ENCODE measurements around the gene KCTD3. TPM values are rescaled to one million over a fixed set of nuclear protein-coding genes. Genes with fewer than 3 reads are reported as not detected.

The KCTD3 gene
- total RNA-seq, 1 donor from 2014 or later: 70.5 TPM

GRCh38 chr1:215568299-215568692 is 1.2 kb downstream of the KCTD3 start:
- H3K27me3 Mint-ChIP-seq: no peaks in the 10 kb centered on the region
- DNase-seq (ENCODE audit: low spot score, unreplicated experiment): no peak
- no peaks in the 10 kb centered on the region for H3K9me3 Mint-ChIP-seq (ENCODE audit: low read depth)
- peak overlapping the region; percentile 95 for H3K4me3 Mint-ChIP-seq (ENCODE audit: low read depth)
- H3K27ac Mint-ChIP-seq: peak overlapping the region; percentile 99
- peaks cover 48% of the 10 kb centered on the region for H3K4me1 Mint-ChIP-seq (ENCODE audit: low read depth)
- peaks cover 1% of the 10 kb centered on the region for H3K36me3 Mint-ChIP-seq (ENCODE audit: insufficient read depth)
- no peak for TF ChIP-seq CTCF (IDR thresholded peaks at IDR 0.05; ENCODE audit: unreplicated experiment)

GRCh38 chr1:215569986-215570824 is 3.1 kb downstream of the KCTD3 start:
- H3K9me3 Mint-ChIP-seq (ENCODE audit: low read depth): no peaks in the 10 kb centered on the region
- TF ChIP-seq CTCF (IDR thresholded peaks at IDR 0.05; ENCODE audit: unreplicated experiment): no peak

GRCh38 chr1:215581896-215582295 is 14.8 kb downstream of the KCTD3 start:
- H3K4me1 Mint-ChIP-seq (ENCODE audit: low read depth): peaks cover 7% of the 10 kb centered on the region
- H3K27me3 Mint-ChIP-seq: no peaks in the 10 kb centered on the region
- no peak for TF ChIP-seq CTCF (IDR thresholded peaks at IDR 0.05; ENCODE audit: unreplicated experiment)
- no peak overlapping the region for H3K27ac Mint-ChIP-seq
- H3K9me3 Mint-ChIP-seq (ENCODE audit: low read depth): peaks cover 10% of the 10 kb centered on the region
- H3K4me3 Mint-ChIP-seq (ENCODE audit: low read depth): no peak overlapping the region
- no peak for DNase-seq (ENCODE audit: low spot score, unreplicated experiment)
- H3K36me3 Mint-ChIP-seq (ENCODE audit: insufficient read depth): peaks cover 68% of the 10 kb centered on the region

More at GRCh38 chr1:215569986-215570824, 3.1 kb downstream of the KCTD3 start:
- H3K36me3 Mint-ChIP-seq (ENCODE audit: insufficient read depth): peaks cover 1% of the 10 kb centered on the region
- no peaks in the 10 kb centered on the region for H3K27me3 Mint-ChIP-seq
- peak overlapping the region; percentile 95 for H3K4me3 Mint-ChIP-seq (ENCODE audit: low read depth)
- H3K27ac Mint-ChIP-seq: peak overlapping the region; percentile 99
- H3K4me1 Mint-ChIP-seq (ENCODE audit: low read depth): peaks cover 48% of the 10 kb centered on the region
- no peak for DNase-seq (ENCODE audit: low spot score, unreplicated experiment)

GRCh38 chr1:215583185-215583749 is 16.2 kb downstream of the KCTD3 start:
- no peak for DNase-seq (ENCODE audit: low spot score, unreplicated experiment)
- Mint-ChIP-seq H3K9me3 (ENCODE audit: low read depth) (peaks cover 10% of the 10 kb centered on the region), H3K4me3 (ENCODE audit: low read depth) (no peak overlapping the region), H3K4me1 (ENCODE audit: low read depth) (peaks cover 7% of the 10 kb centered on the region), H3K27me3 (no peaks in the 10 kb centered on the region), H3K36me3 (ENCODE audit: insufficient read depth) (peaks cover 68% of the 10 kb centered on the region), H3K27ac (peak overlapping the region; percentile 79)
- no peak for TF ChIP-seq CTCF (IDR thresholded peaks at IDR 0.05; ENCODE audit: unreplicated experiment)

GRCh38 chr1:215584389-215584788 is 17.3 kb downstream of the KCTD3 start:
- H3K27ac Mint-ChIP-seq: no peak overlapping the region
- peaks cover 7% of the 10 kb centered on the region for H3K4me1 Mint-ChIP-seq (ENCODE audit: low read depth)
- TF ChIP-seq CTCF (IDR thresholded peaks at IDR 0.05; ENCODE audit: unreplicated experiment): no peak

More at GRCh38 chr1:215584389-215584788, 17.3 kb downstream of the KCTD3 start:
- H3K27me3 Mint-ChIP-seq: no peaks in the 10 kb centered on the region
- peaks cover 68% of the 10 kb centered on the region for H3K36me3 Mint-ChIP-seq (ENCODE audit: insufficient read depth)
- no peak for DNase-seq (ENCODE audit: low spot score, unreplicated experiment)
- no peak overlapping the region for H3K4me3 Mint-ChIP-seq (ENCODE audit: low read depth)
- peaks cover 10% of the 10 kb centered on the region for H3K9me3 Mint-ChIP-seq (ENCODE audit: low read depth)
